ENCODE data around the gene GCK.

GCK gene

DNA sequence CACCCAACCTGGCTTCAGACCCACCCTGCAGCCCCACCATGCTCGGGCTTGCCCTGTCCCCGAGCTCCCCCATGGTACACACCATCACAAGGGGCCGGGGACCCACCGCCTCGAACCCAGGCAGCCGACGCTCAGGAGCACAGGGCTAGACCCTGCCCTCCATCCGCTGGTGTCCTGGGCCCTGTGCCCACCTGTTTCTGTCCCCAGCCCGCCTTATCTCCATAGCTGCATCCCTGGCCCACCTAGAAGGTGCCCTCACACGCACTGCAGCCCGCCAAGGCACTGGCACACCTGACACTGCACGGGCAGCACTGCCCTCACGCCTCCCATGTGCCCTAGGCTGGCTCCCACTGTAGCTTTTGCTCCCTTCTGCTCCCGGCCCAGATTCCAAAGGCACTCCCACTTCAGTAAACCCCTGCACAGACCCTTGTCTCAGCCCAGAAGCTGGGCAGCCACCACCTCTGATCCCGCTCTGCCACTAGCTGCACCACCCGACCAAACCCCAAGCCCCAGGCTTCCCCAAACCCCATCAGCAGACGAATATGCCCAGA, 28.7 kb upstream of the GCK start:
- no peak for TF ChIP-seq CTCF (IDR thresholded peaks at IDR 0.05; ENCODE audit: low read depth, low read length)
- no peak for DNase-seq
- Histone ChIP-seq H3K4me1 (no peaks in the 10 kb centered on the region; the same call in 1 of the 2 replicates), H3K4me3 (ENCODE audit: low read depth, low read length) (no peak overlapping the region), H3K27me3 (no peaks in the 10 kb centered on the region), H3K9me3 (no peaks in the 10 kb centered on the region), H3K36me3 (no peaks in the 10 kb centered on the region)

DNA sequence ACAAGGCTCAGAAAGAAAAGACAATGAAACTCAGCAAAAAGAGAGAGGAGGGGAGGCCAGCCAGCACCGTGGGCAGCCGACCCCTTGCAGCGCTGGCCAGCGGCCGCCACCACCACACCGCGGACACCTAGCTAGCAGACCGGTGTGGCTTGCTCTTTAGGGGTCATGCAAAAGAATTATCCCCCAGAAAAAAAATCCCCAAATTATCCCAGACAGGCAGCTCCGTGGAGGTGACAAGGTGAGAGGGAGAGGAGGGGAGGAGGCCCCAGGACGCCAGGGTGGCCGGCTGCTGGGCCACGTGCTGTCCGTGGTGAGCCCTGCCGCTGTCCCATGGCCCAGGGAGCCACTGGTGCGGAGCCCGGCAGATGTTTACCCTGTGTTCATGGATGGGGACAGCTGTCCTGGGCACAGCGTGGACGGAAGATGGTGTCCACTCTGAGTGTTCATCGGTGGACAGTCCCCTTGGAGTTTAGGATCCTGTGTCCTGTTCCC, 28.0 kb upstream of the GCK start:
- Histone ChIP-seq H3K27me3 (no peaks in the 10 kb centered on the region), H3K9me3 (no peaks in the 10 kb centered on the region), H3K36me3 (0 out of 2 replicates have a peak, but pooled peaks cover under 1% of the 10 kb centered on the region), H3K4me3 (ENCODE audit: low read depth, low read length) (no peak overlapping the region), H3K4me1 (no peaks in the 10 kb centered on the region; the same call in 1 of the 2 replicates)
- TF ChIP-seq CTCF (IDR thresholded peaks at IDR 0.05; ENCODE audit: low read depth, low read length), result no peak
- DNase-seq, result no peak

DNA sequence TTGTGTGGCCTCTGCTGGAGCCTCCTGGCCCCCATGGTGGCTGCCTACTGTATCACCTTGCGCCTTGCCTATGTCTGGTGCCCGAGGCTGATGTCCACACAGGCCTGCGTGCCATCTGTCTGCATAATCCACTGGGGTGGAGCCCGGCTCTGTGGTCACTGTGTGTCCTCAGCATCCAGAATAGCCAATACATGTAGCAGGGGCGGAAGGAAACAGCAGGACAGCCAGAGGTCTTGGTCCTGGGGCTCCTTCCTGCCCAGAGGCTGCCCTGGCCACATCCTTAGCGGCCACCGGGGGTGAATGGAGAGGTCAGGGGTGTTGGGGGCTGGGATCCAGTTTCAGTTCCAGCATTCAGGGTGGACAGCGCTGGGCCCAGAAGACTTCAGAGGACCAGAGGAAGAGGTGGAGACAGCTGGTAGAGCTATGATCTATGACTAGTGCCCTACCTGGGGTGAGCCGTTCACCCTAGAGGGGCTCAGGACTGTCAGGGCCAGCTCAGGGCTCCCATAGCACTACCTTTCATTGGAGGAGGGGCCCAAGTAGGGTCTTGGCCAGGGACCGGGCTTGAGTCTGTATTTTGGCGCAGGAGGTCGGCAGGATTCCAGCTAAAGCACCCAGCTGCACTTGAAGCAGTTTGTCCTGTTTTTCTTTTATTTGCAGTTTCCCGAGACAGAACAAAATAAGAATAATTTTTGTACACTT, 27.4 kb upstream of the GCK start:
- no peaks in the 10 kb centered on the region; the same call in 1 of the 2 replicates for H3K4me1 ChIP-seq
- 0 out of 2 replicates have a peak, but pooled peaks cover 4% of the 10 kb centered on the region for H3K36me3 ChIP-seq
- no peak for TF ChIP-seq CTCF (IDR thresholded peaks at IDR 0.05; ENCODE audit: low read depth, low read length)
- no peak for DNase-seq
- no peak overlapping the region for H3K4me3 ChIP-seq (ENCODE audit: low read depth, low read length)
- no peaks in the 10 kb centered on the region for H3K9me3 ChIP-seq
- H3K27me3 ChIP-seq, result no peaks in the 10 kb centered on the region

- H3K4me3 ChIP-seq (ENCODE audit: low read depth, low read length), result no peak overlapping the region
- H3K4me1 ChIP-seq, result no peaks in the 10 kb centered on the region; the same call in 1 of the 2 replicates
- H3K36me3 ChIP-seq, result peaks cover 4% of the 10 kb centered on the region; the same call in 1 of the 2 replicates
- no peak for TF ChIP-seq CTCF (IDR thresholded peaks at IDR 0.05; ENCODE audit: low read depth, low read length)
- H3K27me3 ChIP-seq, result no peaks in the 10 kb centered on the region
- H3K9me3 ChIP-seq, result no peaks in the 10 kb centered on the region
- DNase-seq, result no peak
Observed at GRCh38 chr7:44216019-44216418, 26.8 kb upstream of the GCK start.

- no peaks in the 10 kb centered on the region for H3K27me3 ChIP-seq
- DNase-seq, result no peak
Observed at GRCh38 chr7:44215531-44215930, 26.3 kb upstream of the GCK start.

More at GRCh38 chr7:44215531-44215930, 26.3 kb upstream of the GCK start:
- Histone ChIP-seq H3K36me3 (peaks cover 7% of the 10 kb centered on the region), H3K4me1 (no peaks in the 10 kb centered on the region), H3K9me3 (no peaks in the 10 kb centered on the region), H3K4me3 (ENCODE audit: low read depth, low read length) (no peak overlapping the region)
- no peak for TF ChIP-seq CTCF (IDR thresholded peaks at IDR 0.05; ENCODE audit: low read depth, low read length)

Measured in BE2C (cell line).